MG63 (cell line): ENCODE measurements around the gene ADARB2. TPM values are rescaled to one million over a fixed set of nuclear protein-coding genes. Genes with fewer than 3 reads are reported as not detected.

Experiments
- DNase-seq: peaks from one replicate; pipeline ENCODE4 v3.0.0-alpha.2; 2020
- H3K27me3 ChIP-seq: fragments of 250-450 bp; sonication (Bioruptor Pico); 2 replicates; pipeline ENCODE4 v1.5.1; 2020; ENCODE audit warnings: mild to moderate bottlenecking, moderate library complexity
- H3K36me3 ChIP-seq: fragments of 250-450 bp; sonication (Bioruptor Pico); 2 replicates; pipeline ENCODE4 v1.5.1; 2020; ENCODE audit warnings: mild to moderate bottlenecking, moderate library complexity
- H3K4me3 ChIP-seq: fragments of 250-450 bp; sonication (Bioruptor Pico); 2 replicates; pipeline ENCODE4 v1.5.1; 2020; ENCODE audit warnings: mild to moderate bottlenecking, moderate library complexity
- H3K9me3 ChIP-seq: fragments of 250-450 bp; sonication (Bioruptor Pico); 2 replicates; pipeline ENCODE4 v1.5.1; 2020; ENCODE audit warnings: mild to moderate bottlenecking, moderate library complexity
- total RNA-seq: library from RNA; depleted of rRNA; stranded (reverse); fragments of >200 nt; shearing (Covaris generic); gene quantifications from 2 replicates; pipeline ENCODE4 v1.2.3, GENCODE V29; 2014; ENCODE audit warnings: low replicate concordance

The ADARB2 gene
- total RNA-seq, 1 experiment from 2014 or later, result not detected

DNA sequence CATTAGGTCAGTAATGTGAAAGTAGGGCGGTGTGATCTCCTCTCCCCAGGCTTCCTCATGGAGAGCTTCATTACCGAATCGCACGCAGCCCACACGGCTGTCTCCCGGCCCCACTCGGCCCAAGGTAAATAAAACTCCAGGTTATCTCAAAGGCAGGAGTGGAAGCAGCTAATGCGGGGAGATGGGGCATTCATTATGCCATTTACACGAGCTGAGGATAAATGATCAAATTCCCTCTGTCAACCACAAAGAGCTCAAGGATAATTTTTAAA lies 93.5 kb downstream of the ADARB2 start:
- no peak for DNase-seq
- Histone ChIP-seq H3K36me3 (no peaks in the 10 kb centered on the region), H3K9me3 (no peaks in the 10 kb centered on the region), H3K27me3 (no peaks in the 10 kb centered on the region), H3K4me3 (no peak overlapping the region)

DNA sequence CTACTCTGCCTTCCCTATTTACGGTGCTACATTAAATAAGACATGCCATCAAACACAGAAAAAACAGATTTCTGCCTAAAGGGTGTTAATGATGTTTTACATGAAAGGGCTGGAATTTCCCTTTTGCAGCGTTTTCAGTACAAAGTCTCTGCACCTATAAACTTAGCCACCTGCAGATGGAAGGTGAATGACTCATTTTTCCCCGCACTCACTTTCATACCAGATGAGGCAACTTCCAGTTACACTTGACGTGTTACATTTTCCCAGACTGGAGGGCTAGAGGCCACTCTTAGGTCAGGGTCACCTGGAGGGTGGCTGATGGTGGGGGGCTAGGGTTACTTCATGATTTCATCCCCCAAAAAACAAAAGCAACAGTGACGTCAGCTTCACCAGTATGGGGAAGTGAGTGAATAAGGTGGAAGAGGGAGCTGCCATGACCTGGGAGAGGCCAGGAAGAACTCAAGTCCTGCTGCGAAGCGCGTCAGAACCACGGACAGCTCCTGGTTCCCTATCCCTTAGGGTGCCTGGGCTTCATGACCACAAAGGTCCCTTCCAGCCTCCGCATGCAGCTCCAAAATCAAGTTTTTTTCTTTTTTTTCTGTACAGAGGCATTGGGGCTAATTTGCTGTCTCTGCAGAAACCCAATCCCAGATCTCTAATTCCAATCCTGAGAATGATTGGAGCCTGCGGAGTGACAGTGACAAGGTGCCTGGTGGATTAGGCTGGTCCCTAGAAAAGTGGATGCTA lies 94.0 kb downstream of the ADARB2 start:
- Histone ChIP-seq H3K4me3 (no peak overlapping the region), H3K27me3 (no peaks in the 10 kb centered on the region), H3K36me3 (no peaks in the 10 kb centered on the region), H3K9me3 (no peaks in the 10 kb centered on the region)
- peak; percentile 25 for DNase-seq

DNA sequence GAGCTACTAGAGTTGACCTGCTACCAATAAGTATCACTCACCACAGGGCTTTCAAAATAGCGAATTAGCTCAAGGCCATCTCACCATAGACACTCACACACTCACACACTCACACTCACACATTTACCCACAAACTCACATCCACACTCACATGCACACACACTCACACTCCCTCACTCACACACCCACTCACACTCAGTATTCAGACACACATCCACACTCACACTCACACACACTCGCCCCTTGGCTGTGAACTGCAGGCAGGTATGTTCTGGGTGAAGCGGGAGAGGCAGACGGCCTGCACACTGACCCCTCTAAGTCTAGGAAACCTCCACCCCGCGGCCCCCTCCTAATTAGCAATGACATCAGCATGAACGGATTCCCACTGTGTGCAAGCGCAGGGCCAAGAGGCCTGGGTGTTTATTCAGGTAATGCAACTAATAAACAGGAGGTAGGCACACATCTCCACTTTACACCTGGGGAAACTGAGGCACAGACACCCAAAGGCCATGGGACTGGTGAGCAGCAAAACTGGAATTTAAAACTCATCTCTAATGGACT lies 94.6 kb downstream of the ADARB2 start:
- Histone ChIP-seq H3K36me3 (no peaks in the 10 kb centered on the region), H3K27me3 (no peaks in the 10 kb centered on the region), H3K4me3 (no peak overlapping the region), H3K9me3 (no peaks in the 10 kb centered on the region)
- no peak for DNase-seq

DNA sequence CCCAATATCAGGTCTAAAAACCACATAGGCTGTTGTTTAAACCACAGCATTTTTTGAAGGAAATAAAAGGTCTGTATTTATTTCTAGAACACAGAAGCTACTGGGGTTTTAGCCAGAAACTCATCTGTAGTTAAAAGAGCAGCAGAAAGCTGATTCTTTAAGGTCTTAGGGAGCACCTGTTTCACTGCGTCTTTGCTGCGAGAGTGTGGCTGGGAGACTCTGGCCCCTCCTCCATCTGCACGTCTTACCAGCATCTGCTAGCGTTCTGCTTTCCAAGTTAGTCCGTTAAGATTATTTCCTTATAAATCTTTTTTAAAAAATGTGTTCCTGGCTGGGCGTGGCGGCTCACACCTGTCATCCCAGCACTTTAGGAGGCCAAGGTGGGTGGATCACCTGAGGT lies 95.9 kb downstream of the ADARB2 start:
- H3K4me3 ChIP-seq, result no peak overlapping the region
- H3K27me3 ChIP-seq, result no peaks in the 10 kb centered on the region
- no peak for DNase-seq
- H3K9me3 ChIP-seq, result no peaks in the 10 kb centered on the region
- H3K36me3 ChIP-seq, result no peaks in the 10 kb centered on the region

DNA sequence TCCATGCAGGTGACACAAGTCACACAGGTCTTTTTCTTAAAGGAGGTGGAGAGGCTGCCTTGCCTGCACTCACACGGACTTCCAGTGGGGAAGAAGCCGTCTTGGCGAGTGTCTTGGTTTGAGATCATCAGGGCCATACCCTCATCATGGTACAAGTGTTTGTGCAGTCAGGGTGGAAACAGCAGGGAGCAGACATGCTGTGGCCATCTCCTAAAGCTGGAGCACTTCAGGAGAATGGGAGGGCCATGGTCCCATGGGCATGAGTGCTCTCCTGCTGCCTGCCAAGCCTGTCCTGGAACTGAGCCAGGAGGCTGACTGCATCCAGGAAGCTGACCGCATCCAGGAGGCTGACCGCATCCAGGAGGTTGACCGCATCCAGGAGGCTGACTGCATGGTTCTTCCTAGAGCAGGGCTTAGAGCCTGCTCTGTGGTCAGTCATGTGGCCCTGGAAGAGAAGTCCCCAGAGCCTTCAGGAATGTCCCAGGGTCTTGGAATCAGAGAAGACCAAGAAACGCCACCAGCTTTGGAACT lies 98.4 kb downstream of the ADARB2 start:
- DNase-seq, result peak; percentile 66
- Histone ChIP-seq H3K4me3 (no peak overlapping the region), H3K9me3 (no peaks in the 10 kb centered on the region), H3K27me3 (no peaks in the 10 kb centered on the region), H3K36me3 (no peaks in the 10 kb centered on the region)

DNA sequence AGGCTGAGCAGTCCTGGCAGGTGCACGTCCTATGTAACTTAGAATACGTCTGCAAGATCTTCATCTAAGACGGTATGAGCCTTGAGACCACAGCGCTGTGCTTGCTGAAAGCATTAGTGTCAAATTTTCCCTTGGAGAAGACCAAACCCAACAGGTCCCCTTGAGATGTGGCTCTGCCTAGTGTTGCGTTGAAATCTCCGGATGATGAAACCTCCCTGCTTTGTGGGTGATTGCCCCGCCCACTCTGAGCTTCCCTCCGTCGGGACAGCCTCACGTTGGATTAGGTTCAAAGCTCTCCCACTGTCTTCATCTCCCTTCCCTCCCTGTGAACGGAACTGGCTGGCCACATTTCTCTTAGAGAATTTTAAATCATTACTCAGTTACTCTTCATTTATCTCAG lies 102.0 kb downstream of the ADARB2 start:
- H3K4me3 ChIP-seq, result no peak overlapping the region
- H3K9me3 ChIP-seq, result no peaks in the 10 kb centered on the region
- H3K27me3 ChIP-seq, result no peaks in the 10 kb centered on the region
- no peak for DNase-seq
- no peaks in the 10 kb centered on the region for H3K36me3 ChIP-seq

DNA sequence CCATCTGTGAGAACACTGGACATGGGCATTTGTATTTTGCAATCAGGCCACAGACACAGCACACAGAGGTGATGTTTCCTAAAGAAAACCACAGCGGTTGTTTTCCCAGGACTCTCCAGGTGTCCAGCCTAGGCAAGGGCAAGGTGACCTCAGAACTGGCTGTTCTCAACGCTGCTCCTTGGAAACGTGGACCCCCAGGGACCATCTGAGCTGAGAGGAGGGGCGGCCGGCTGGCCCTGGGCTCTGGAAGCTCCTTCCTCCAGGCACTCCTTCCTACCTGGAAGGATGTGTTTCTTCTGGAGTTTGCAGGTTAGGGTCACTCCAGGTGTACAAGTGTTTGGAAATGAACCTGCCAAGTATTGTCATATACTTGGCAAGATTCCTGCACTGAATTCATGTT lies 103.1 kb downstream of the ADARB2 start:
- H3K9me3 ChIP-seq, result no peaks in the 10 kb centered on the region
- no peaks in the 10 kb centered on the region for H3K27me3 ChIP-seq
- no peaks in the 10 kb centered on the region for H3K36me3 ChIP-seq
- H3K4me3 ChIP-seq, result no peak overlapping the region
- no peak for DNase-seq

DNA sequence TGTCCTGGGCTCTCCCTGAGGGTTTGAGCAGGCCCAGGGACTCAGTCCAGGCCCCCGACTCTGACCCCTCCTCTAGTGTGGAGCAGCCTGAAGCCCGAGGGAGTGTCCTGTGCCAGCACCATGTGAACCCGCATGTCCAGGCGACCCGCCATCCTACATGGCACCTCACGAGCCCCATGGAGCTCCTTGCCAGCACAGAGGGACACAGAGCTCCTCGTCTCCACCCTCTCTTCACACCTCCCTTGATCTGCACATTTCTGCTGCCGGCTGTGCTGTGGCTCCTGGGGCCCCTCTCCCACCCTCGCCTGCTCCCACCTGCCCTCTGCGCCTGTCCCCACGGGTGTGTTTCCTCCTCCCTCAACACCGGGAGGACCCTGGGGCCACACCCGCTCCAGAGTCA lies 103.5 kb downstream of the ADARB2 start:
- Histone ChIP-seq H3K4me3 (no peak overlapping the region), H3K36me3 (no peaks in the 10 kb centered on the region), H3K27me3 (no peaks in the 10 kb centered on the region), H3K9me3 (no peaks in the 10 kb centered on the region)
- DNase-seq, result no peak

DNA sequence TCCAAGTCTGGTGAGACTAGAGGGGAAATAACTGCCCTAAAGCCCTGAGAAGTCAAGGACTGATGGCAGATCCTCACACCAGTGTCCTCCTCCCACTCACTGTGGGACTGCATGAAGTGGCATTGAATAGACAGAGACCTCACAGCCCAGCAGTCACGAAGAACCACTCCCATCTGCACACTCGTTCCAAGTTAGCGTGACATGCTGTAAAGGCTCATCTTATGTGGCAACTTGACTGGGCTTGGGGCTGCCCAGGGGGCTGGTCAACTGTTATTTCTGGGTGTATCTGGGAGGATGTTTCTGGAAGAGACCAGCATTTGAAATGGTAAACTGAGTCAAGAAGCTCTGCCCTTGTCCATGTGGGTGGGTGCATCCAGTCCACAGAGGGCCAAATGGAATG lies 104.7 kb downstream of the ADARB2 start:
- Histone ChIP-seq H3K27me3 (no peaks in the 10 kb centered on the region), H3K36me3 (no peaks in the 10 kb centered on the region), H3K4me3 (no peak overlapping the region), H3K9me3 (no peaks in the 10 kb centered on the region)
- no peak for DNase-seq

DNA sequence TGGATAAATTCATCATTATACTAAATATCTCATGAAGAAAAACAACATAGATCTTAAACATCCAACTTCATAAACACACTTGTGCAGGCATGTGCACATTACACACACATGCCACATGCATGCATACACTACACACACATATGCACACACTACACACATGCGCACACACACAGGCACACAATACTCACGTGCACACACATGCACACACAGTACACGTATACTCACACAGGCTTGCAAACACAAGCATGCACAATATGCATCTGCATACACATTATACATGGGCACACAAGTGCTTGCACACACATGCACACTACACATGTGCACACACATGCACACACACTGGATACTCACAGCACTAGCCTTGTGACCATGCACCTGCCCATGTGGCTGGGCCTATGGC lies 105.2 kb downstream of the ADARB2 start:
- no peak overlapping the region for H3K4me3 ChIP-seq
- H3K36me3 ChIP-seq, result no peaks in the 10 kb centered on the region
- H3K9me3 ChIP-seq, result no peaks in the 10 kb centered on the region
- H3K27me3 ChIP-seq, result no peaks in the 10 kb centered on the region
- DNase-seq, result no peak

DNA sequence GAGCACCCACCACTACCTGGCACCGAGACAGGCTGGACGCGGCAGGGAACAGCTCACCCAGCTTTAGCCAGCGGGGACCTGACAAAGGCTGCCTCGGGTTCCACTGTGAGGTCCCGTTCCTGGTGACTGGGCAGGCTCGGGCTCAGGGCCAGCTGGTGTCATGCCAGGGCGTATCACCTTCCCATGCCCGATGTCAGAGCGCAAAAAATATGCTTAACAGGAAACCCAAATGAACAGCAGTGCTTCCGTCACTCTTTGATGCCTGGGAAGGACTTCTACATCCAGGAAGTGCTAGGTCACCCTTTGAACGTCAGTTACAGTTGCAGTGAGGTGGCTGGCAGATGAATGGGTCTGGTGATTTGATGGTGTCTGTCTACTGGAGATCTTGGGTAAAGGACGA lies 106.0 kb downstream of the ADARB2 start:
- H3K27me3 ChIP-seq, result no peaks in the 10 kb centered on the region
- no peak for DNase-seq
- H3K9me3 ChIP-seq, result no peaks in the 10 kb centered on the region
- H3K4me3 ChIP-seq, result no peak overlapping the region
- no peaks in the 10 kb centered on the region for H3K36me3 ChIP-seq

DNA sequence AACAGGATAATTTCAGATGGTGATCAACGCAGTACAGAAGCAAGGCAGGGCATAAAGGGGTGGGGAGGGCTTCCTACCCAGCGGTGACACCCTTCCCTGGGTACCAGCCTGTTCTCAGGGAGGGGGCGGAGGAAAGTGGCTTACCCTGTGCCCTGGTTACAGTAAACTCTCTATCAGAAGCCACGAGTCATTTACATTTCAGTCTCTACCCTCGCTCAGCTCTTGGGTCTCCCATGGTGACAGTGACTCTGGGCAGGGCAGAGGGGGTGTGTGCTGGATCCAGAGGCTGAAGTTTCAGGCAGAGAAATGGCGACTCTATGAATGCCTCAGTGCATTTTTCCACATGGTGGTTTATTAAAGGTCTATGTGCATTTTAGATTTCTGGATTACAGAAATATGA lies 107.0 kb downstream of the ADARB2 start:
- H3K9me3 ChIP-seq, result no peaks in the 10 kb centered on the region
- H3K27me3 ChIP-seq, result no peaks in the 10 kb centered on the region
- no peak overlapping the region for H3K4me3 ChIP-seq
- no peak for DNase-seq
- H3K36me3 ChIP-seq, result no peaks in the 10 kb centered on the region

DNA sequence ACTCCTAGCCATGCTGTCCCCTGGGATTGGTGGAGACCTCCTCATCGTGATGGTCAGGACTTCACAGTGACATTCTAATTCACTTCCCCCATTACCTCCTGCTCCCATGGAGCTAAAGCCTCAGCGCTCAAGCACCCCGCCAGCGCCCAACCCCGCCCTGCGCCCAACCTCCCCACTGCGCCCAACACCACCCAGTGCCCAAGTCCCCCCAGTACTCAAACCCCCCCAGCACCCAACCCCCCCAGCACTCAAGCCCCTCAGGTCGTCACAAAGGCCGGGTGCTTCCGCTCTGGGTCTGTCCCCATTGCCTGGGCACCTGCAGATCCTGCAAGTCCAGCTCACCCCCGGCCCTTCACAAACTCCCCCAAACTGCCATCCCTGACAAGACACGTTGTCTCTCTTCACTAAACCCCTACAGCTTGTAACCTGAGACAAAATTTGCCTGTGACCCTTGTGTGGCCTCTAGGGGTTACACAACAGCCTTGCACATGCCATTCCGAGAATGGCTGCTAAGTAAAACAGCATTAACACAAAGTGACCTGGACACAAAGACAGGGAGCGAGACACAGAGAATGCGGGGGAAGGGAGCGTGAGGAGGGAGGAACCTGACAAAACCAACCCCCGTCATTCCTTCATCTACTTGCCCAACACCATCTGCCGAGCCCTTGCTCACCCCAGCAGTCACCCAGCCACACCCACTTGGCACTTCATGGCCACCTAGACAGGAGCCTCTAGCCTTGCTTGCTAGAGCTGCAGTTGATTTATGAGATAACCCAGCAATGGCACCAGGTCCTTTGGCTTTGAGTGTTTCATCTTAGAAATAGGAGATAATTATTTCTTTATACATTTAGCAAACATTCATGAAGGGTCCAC lies 107.8 kb downstream of the ADARB2 start:
- DNase-seq, result no peak
- Histone ChIP-seq H3K4me3 (no peak overlapping the region), H3K36me3 (no peaks in the 10 kb centered on the region), H3K27me3 (no peaks in the 10 kb centered on the region), H3K9me3 (no peaks in the 10 kb centered on the region)

DNA sequence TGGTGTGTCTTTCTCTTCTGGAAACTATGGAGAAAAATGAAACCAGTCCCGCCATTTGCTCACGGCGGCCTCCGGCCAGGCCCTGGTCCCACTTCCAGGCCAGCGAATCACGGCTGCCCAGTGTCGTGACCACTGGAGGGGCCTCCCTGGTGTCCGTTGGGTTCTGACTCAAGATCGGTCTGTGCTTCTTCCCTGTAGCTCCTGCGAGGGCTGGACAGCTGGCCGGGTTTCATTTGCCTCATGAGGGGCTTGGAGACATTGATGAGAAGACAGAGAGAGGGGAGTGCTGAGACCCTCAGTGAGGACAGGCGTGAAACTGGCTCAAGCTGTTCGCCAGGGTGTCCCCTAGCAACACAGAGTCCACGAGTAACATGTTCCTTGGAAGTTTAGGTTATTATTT lies 108.6 kb downstream of the ADARB2 start:
- Histone ChIP-seq H3K9me3 (no peaks in the 10 kb centered on the region), H3K27me3 (no peaks in the 10 kb centered on the region), H3K4me3 (no peak overlapping the region), H3K36me3 (no peaks in the 10 kb centered on the region)
- no peak for DNase-seq

DNA sequence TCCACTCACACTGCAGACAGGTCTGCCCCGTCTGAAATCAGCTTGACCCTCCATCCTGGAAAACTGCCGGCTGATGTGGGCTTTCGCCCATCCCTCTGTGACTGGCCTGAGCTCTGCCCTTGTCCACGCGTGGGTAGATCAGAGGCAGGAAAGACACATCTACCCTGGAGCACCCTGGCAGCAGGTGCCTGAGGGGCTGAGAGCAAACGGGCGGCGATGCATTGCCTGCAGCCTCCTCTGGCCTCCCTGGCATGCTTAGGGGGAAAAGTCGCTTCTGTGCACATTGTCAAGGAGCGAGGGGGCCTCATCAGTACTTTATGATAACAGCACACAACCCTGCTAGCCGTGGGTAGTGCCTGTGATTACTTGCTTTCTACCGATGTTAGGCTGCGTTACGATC lies 109.4 kb downstream of the ADARB2 start:
- Histone ChIP-seq H3K4me3 (no peak overlapping the region), H3K27me3 (no peaks in the 10 kb centered on the region), H3K9me3 (no peaks in the 10 kb centered on the region), H3K36me3 (no peaks in the 10 kb centered on the region)
- DNase-seq, result no peak

DNA sequence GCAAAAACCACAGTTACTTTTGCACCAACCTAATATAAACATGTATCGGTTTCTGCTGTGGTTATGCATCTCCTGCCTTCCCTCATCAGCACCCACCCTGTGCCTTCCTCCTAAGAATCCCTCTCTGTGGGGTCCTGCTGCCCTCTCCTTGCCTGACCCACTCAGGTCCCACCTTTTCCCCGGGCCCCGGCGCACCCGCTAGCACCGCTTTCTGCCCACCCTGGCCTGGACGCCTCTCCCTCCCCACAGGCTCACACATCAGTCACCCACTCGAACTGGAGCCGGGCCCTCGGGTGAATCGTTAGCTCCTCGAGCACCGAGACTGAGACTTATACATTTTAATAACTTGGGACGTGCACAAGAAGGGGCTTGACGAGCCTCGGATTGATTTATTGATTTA lies 110.5 kb downstream of the ADARB2 start:
- no peaks in the 10 kb centered on the region for H3K36me3 ChIP-seq
- no peak for DNase-seq

DNA sequence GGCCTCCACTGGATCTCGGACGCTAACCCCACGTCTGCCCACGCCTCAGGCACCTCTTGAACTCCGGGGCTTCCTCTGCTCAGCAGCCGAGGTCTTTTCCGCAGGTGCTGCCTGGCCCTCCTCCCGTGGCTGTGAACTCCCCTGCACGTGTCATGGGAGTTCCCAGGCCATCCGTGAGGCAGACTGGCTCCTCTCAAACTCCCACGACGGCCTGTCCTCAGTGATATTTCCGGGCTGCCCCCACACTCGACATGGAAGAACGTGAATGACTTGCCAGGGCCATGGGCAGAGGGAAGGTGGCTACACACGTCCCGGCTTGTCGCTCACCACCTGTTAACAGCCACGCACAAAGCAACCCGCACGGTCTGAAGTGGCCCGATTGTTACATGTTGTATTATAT lies 110.9 kb downstream of the ADARB2 start:
- Histone ChIP-seq H3K9me3 (no peaks in the 10 kb centered on the region), H3K27me3 (peaks cover 2% of the 10 kb centered on the region; the same call in 1 of the 2 replicates), H3K4me3 (no peak overlapping the region), H3K36me3 (no peaks in the 10 kb centered on the region)
- DNase-seq, result no peak

More for the DNA sequence above, 110.5 kb downstream of the ADARB2 start:
- Histone ChIP-seq H3K4me3 (no peak overlapping the region), H3K27me3 (peaks cover 2% of the 10 kb centered on the region; the same call in 1 of the 2 replicates), H3K9me3 (no peaks in the 10 kb centered on the region)
